NCI-H2107 (cell line): Measurements from ENCODE around the gene LRRC71.

Source experiments
- DNase-seq: peaks from one replicate; lab custom pipeline; 2025; lab: John Stamatoyannopoulos, UW

LRRC71 gene

DNA sequence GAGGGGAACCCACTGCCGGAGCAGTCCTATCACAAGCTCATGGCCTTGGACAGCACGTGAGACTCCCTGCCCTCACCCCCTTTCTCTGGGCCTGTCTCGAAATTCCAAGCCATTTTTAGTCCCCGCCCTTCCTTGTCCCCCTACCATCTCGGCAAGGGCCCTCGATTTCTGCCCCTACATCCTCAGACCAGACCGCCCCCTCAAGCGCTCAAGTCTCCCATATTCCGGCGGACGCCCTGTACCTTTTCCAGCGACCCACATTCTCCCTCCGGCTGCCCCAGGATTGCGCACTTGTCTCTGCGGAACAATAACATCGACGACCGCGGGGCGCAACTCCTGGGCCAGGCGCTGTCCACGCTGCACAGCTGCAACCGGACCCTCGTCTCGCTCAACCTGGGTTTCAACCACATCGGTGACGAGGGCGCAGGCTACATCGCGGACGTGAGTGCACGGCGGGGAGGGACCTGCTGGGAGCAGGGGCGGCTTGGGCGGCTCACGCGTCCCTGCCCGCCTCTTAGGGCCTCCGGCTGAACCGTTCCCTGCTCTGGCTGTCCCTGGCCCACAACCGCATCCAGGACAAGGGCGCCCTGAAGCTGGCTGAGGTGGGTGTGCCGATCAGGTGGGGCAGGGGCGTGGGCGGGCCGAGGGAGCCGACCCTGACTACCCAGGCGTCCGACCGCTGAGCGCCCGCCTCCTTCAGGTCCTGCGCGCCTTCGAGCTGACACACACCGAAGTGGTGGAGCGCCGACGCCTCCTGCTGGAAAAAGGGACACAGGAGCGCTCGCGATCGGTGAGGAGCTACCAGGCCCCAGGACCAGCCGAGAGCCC is 7.0 kb downstream of the LRRC71 start:
- DNase-seq = peak; percentile 47

DNA sequence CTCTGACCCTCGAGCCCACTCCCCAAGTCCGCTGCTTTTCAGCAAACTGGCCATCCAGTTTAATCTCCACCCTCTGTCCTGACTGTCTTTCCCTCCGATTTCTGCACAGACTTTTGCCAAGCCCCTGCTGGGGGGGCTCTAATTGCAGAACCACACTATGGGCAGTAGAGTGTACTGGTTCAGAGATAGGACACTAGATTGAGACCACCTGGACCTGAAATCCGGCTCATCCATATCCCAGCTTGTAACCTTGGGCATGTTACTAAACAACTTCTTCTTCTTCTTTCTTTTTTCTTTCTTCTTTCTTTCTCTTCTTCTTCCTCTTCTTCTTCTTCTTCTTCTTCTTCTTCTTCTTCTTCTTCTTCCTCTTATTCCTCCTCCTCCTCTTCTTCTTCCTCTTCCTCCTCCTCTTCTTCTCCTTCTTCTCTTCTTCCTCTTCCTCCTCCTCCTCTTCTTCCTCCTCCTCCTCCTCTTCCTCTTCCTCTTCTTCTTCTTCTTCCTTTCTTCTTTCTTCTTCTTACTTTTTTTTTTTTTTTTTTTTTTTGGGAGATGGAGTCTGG is 7.7 kb downstream of the LRRC71 start:
- DNase-seq = no peak

DNA sequence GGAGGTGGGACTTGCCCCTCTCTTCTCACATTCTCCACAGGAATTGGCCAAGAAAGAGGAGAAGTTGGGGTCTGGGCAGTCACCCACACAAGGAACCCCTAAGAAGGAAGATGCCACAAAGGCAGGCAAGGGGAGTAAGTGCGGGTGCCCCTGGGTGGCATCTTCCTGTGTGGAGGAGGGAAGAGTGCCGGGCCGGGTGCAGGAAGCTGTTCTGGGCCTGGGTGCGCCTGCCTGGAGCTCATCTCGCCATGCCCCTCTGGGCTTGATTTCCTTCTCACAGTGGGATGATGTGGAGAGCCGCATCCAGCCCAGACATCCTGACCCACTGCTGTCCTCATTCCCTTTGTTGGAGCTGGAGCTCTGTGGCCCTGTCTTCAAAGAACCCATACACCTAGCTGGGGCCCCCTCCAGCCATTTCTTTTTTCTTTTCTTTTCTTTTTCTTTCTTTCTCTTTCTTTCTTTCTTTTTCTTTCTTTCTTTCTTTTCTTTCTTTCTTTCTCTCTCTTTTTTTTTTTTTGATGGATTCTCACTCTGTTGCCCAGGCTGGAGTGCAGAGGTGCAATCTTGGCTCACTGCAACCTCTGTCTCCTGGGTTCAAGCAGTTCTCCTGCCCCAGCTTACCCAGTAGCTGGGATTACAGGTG is 9.3 kb downstream of the LRRC71 start:
- DNase-seq = no peak

DNA sequence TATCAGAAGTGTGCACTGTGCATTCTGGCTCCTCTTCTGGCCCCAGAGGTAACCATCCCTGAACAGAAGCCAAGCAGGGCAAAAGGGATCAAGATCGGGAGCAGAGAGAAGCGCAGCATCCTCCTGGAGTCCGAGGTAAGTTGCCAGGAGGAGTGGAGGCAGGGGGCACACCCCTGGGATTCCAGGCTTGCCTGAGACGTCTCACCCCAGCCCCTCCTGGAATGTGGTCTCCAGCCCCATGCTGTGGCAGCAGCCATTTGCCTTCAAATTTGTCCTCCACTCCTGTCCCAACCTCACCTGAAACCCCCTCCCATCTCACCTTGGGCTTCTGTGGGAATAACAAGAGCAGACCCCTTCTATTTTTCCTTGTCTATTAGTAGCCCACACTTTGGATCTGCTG is 10.1 kb downstream of the LRRC71 start:
- no peak for DNase-seq

DNA sequence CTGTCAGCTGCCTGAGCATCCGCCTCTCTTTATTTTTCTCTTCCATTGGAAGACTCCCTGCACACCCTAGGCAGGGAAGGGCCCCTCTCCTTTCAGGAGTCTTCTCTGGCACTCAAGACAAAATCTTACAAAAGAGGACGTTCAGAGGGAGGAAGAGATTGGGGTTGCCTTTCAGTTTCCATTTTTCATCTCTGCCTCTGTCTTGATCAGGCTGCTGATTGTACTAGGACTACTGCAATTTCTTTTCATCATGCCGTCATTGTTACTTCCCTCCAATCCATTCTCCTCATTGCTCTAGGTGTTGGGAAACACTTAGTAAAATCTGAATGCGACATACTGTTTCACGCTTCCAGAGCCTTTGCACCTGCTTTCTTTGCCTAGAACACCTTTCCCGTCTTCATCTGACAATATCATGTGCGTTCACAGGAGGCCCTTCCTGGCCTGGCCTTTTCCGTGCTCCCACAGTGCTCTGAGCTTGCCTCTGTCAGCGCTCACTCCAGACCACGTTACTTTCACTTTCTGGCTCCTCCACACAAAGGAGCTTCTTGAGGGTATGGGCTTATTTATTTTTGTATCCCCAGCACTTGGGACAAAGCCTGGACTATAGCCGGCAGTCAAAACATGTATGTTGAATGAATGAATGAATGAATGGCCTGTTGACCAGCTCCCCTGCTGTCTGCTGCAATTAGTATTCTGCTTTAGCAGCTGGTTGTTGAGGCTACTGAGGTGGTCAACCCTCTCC is 10.9 kb downstream of the LRRC71 start:
- no peak for DNase-seq

DNA sequence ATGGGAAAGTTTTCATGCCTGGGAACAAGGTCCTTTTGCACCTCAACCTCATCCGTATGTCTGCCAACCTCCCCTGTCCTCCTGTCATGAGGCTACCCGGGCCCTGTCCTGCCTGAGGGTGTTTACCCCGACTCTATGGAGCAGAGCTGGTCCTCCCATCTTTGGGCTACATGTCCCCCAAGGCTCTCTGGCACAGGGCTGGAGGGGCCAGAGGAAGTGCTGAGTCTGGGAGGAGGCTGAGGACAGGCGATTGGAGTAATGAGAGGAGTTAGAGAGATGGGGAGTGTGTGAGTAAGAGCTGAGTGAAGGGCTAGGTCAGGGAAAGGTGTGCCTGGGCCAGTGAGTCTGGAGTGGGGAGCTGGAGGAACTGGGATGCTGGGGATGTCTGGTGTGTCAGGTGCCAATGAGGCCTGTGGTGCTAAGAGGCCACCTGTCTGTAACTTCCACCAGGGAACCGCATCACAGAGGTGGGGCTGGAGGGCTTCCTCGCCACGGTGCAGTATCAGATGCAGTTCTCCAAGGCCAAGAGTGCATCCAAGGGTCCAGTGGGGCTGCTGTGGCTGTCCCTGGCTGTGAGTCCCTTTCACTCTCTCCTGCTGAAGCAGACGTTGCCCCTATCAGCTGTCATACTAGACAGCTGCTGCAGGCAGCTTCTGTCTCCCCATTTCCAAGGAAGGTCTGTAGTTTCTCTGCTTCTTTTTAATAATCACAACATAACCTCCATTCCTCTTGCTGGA is 11.7 kb downstream of the LRRC71 start:
- no peak for DNase-seq

DNA sequence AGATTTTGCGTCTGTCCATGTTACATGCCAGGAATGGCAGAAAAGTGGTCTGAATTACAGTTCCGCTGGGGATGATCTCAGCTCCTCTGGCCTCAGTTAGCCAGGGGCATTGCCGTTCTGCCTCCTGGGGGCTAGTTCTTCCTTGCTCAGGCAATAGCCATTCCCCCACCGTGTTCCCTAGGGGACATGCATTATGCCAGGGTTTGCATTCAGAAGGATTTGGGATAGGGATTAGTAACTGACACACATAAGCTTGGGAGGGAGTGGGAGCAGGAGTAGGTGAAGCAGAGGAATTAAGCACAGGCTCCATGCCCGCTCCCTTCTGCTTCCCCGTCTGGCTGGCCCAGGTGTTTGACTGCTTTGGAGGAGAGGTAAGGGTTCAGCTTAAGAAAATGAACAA is 12.7 kb downstream of the LRRC71 start:
- no peak for DNase-seq

DNA sequence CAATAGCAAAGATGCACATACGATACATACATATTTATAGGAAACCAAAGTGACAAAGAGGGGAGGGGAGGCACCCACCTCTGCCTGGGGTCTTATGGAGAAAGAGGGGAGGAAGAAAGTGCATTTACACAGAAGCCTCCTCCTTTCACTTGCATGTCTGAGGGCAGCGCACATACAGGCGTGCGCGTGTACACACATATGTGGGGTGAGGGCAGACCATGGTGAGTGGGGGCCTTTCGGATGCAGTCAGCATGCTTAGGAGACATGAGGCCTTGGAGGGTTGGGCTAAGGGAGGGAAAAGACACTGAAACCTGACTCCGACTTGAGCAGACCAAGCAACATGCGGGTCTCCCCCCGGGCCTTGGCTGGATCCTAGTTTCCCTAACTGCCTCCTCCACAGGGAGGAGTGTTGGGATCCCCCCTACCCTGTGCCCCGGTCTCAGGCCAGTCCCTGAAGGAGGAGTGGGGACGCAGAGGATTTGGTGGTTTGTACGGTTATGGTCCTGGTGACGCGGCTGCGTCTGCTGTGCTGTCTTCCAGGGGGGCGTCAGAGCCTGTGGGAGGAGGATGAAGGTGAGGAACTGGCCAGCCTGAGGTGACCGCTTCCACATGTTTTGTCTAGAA is 15.2 kb downstream of the LRRC71 start:
- no peak for DNase-seq

DNA sequence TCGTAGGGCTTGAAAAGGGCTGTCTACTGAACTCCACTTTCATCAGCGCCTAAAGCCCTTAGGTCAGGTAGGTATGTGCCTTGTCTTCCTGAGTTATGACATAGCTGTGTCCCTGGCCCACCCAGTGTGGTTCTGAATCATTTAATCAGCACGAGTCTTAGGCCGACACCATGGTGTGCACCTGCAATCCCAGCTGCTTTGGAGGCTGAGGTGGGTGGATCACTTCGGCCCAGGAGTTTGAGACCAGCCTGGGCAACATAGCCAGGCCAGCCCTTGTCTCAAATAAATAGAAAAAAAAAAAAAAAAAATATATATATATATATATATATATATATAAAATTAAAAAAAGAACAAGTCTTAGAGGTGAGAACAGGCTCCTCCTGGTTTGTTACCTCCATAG is 15.8 kb downstream of the LRRC71 start:
- no peak for DNase-seq

DNA sequence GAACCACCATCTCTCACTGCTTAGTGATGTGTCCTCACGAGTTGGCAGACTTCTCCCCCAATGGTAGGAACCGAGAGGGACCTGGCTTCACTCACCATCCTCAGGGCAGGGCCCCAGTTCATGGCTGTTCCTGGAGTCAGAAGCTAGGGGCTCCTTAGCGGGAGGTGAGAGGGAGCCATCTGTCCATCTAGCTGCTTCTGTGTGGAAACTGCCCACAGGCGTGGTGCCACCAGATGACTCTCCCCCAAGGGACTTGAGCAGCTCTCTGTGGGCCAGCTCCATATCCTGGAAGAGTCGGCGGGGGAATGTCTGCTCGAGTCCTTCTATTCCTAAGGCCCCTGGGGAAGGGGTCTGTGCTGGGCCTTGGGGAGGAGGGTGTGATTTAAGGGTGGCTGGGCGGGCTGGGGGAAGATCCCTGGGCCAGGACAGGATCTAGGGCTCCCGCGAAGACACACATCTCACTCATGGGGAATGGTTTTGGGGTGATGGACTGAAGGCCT is 16.3 kb downstream of the LRRC71 start:
- no peak for DNase-seq

DNA sequence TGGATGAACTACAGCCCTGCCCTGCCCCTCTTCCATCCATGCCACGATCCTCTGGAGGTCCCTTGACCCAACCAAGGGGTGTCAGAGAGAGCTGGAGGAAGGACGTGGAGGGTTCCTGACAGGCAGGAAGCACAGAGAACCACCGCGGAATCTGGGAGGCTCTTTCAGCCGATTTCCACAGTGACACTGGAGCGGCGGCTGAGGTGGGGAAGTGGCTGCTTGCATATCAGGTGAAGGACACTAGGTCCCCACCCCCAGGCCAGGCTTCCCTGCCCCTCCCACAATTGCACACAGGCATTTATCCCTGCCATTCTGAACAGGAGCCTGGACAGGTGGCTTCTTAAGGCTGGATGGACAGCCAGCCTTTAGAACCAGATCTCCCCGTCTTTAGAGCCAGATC is 17.5 kb downstream of the LRRC71 start:
- DNase-seq = no peak

DNA sequence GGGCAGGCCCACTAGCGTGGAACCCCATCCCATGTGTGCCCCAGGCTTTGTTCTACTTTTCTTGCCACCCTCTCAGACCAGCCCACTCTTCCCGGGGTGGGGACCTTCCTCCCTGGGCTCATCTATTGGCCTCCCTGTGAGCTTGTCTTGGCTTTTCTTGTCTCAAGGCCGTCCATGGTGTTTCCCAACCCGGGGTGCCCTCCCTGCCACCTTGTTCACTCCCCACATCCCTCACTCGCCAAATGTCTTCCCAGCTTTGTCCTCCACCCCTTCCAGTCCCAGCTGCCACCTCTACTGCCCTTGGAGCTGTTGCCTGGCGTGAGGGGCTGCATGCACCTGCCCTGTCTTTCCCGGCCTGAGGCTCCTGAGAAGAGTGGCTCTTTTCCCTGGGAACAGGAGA is 18.4 kb downstream of the LRRC71 start:
- DNase-seq = no peak

DNA sequence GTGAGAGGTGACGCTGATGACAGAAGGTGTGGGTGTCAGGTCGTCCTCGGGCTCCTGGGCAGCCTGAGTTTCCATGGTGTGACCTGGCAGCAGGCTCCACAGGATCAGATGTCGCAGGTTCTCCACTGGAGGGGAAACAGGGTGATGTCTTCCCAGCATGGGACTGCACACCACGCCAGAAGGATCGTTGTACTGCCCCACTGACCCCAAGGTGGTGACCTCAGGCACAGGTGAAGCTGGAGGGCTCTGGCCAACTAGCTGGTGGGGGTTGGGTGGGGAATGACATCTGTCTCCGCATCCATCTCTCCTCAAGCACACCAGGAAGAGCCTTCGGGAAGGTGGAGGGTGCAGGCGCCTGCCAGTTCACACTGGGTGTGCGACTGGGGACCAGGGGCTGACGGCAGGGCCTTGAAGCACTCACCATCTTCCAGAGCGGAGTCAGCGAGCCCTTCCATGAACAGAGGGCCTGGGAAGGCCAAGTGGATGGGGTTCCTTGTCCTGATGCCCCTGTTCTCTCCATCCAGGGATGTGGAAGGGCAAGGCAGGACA is 19.4 kb downstream of the LRRC71 start:
- no peak for DNase-seq

DNA sequence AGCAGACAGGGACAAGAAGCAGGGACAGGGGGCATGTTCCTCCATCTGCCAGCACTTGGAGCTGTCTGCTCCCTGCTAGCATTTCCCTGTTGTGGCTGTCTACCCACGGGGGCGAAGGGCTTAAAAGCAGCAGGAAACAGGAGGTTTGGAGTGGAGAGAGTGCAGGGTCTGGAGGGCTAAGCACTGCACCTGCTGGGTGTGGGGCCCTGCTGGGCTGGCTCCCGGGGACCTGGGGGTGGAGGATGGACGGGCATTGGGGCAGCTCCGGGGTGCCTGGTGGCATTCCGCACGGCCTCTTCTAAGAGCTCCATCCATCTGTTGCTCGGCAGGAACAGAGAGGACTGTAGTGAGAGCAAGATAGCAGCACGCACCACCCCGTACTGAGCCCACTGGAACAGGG is 21.2 kb downstream of the LRRC71 start:
- DNase-seq = no peak

DNA sequence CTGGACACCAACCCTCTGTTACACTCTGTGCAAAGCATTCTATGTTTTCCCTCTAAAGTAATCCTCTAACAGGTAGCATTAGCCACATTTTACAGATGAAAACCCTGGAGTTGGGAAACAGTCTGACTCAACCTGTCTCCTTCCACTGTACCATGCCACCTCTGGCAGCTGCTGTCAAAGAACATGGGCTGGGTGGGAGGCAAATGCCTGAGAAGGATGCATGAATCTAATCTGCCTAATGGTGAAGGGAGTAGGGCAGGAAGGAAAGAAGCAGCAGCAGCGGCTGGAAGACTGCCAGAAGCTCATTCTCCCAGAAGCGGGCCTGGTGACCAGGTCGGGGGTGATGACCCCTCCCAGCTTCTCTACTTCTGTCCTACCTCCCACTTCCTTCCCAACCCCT is 21.7 kb downstream of the LRRC71 start:
- no peak for DNase-seq

DNA sequence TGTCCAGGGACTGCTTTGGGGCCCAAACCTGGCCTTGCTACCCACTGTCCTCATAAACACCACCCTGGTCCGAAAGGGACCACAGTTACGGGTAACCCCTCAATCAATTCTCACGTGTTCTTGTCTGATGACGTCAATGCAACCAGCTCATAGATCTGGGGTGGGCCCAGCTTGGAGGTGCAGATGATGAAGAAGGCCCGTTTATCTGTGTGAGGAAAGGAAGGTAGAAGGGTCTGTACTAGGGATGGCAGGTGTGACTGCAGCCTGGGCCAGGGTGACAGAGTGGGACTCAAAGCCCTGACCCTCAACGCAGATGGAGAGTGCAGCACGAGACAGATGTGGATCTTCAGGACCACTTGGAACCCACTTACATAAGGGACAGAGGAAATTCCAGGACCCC is 22.1 kb downstream of the LRRC71 start:
- no peak for DNase-seq

DNA sequence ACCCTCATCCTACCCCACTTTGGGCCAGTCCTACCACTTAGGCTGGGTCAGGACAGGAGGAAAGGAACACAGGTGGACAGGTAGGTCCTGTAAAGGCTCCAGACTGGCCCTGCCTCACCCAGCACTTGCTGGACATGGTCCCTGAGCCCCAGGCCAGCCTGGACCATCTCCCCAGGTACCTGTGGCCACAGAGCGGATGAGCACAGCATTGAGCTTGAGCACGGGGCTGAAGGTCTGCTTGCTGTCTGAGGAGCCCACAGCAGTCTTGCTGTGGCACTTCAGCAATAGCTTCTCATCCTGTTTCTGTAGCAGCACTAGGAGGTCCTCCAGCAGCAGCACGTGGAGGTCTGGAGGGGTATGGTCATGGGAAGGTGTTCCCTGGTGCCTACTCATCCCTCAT is 23.3 kb downstream of the LRRC71 start:
- DNase-seq = no peak

DNA sequence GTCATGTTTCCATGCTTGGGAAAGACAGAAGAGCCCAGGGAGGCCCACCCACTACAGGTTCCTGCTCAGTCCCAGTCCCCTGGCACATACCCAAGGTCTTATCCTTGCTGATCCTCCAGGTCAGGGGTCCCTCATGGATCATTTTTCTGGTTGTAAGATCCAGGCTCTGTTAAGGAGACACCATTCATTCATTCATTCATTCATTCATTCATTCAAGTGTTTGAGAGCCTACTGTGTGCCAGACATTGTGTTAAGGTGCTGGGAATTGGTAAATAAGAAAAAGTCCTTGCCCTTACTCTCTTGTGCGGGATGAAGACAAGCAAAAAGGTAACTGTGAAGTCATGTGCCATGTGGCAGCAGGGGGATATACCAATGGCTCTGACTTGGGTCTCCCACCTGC is 23.8 kb downstream of the LRRC71 start:
- no peak for DNase-seq

DNA sequence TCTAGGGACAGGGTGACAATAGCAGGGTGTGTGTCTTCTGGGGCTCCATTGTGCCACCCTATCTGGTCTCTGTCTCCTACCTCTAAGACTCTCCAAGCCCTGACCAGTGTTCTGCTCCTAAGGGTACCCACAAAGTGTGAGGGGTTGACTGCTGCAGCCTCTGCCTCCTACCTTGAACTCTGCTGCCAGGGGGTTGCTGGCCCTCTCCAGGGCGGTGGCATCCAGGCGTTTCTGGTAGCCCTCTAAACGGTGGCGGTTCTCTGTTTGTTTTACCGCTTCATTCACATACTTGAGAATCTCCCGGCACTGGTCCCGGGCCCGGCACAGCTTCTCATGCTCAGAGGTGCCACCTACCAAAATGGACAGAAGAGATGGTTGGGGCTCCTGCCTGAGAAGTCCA is 24.4 kb downstream of the LRRC71 start:
- no peak for DNase-seq

DNA sequence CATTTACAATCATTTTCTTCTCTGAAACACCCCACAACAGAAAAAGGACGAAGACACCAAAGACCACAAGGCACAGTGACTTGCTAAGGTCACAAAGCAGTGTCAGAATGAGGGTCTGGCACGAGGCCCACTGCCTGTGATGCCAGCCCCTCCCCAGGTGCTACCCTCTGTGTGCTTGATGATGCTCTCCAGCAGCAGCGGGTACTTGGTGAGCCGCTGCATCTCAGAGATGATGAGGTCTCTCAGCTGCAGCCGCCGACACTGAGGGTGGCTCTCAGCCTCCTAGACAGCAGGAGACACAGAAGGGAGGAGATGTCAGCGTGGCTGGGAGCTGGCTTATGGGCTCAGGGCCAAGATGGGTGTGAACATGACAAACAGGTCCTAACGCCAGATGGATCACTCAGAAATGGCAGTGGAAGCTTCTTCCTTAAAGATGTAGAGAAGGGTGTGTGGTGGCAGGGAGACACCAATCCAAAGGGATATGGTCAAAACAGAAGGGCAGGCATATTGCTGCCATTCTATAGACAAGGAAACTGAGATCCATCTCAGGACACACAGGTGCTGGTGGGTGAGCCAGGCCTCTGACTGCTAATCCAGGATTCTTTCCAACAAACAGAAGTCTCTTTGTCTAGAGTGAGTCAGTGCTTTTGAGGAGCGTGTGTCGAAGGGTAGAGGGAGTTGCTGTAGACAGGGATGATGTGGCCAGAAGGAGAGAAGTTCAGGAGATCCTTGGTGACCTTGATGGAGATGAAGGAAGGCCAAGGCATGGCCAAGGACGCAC is 25.6 kb downstream of the LRRC71 start:
- DNase-seq = no peak
